Neural cell (in vitro differentiated cells): ENCODE measurements around the gene TSEN54. TPM values are rescaled to one million over a fixed set of nuclear protein-coding genes. Genes with fewer than 3 reads are reported as not detected.

Experiments
- H2AFZ ChIP-seq: fragments of 200-600, 300-800 bp; sonication (generic), shearing (Covaris generic); 2 replicates; pipeline ENCODE4 v1.6.0; 2014; ENCODE audit warnings: low read depth, mild to moderate bottlenecking, antibody characterized with exemption, low read length, moderate library complexity
- H3F3A ChIP-seq: fragments of 200-600 bp; shearing (Covaris generic); 2 replicates; pipeline ENCODE4 v1.6.1; 2016; ENCODE audit warnings: mild to moderate bottlenecking, moderate library complexity, mixed read lengths, antibody characterized with exemption, low read length; ENCODE audit not compliant: insufficient read depth, poor library complexity, severe bottlenecking
- H3K27ac ChIP-seq: fragments of 200-600, 300-800 bp; sonication (generic), shearing (Covaris generic); 2 replicates; pipeline ENCODE4 v1.5.1; 2014; ENCODE audit warnings: mild to moderate bottlenecking, low read length, moderate library complexity
- H3K27me3 ChIP-seq: fragments of 300-800, 200-600 bp; sonication (generic), shearing (Covaris generic); 2 replicates; pipeline ENCODE4 v1.6.0; 2014; ENCODE audit warnings: mild to moderate bottlenecking, low read depth, low read length, moderate library complexity; ENCODE audit not compliant: insufficient read depth
- H3K36me3 ChIP-seq: fragments of 300-800, 200-600 bp; sonication (generic), shearing (Covaris generic); 2 replicates; pipeline ENCODE4 v1.5.1; 2014; ENCODE audit warnings: mild to moderate bottlenecking, antibody characterized with exemption, low read length, moderate library complexity; ENCODE audit not compliant: insufficient read depth
- H3K4me2 ChIP-seq: fragments of 300-800, 200-600 bp; sonication (generic), shearing (Covaris generic); 2 replicates; pipeline ENCODE4 v1.6.0; 2014; ENCODE audit warnings: mild to moderate bottlenecking, low read length
- H3K4me3 ChIP-seq: fragments of 300-800, 200-600 bp; sonication (generic), shearing (Covaris generic); 2 replicates; pipeline ENCODE4 v1.5.1; 2014; ENCODE audit warnings: mild to moderate bottlenecking, low read length, moderate library complexity
- H3K79me2 ChIP-seq: fragments of 200-600 bp; shearing (Covaris generic); replicated peaks from 2 replicates; pipeline ENCODE4 v1.6.0; 2014; ENCODE audit warnings: mild to moderate bottlenecking, low read length, moderate library complexity; ENCODE audit not compliant: insufficient read depth
- H3K9ac ChIP-seq: fragments of 300-800, 200-600 bp; sonication (generic), shearing (Covaris generic); 2 replicates; pipeline ENCODE4 v1.6.1; 2016; ENCODE audit warnings: mild to moderate bottlenecking, low read length, mixed read lengths
- H3K9me2 ChIP-seq: fragments of 200-600 bp; shearing (Covaris generic); 2 replicates; pipeline ENCODE4 v1.6.1; 2016; ENCODE audit warnings: mild to moderate bottlenecking, low read length, mixed read lengths; ENCODE audit not compliant: insufficient read depth
- H3K9me3 ChIP-seq: fragments of 200-600, 300-800 bp; sonication (generic), shearing (Covaris generic); 2 replicates; pipeline ENCODE4 v1.6.1; 2016; ENCODE audit warnings: mild to moderate bottlenecking, mixed run types, low read length, moderate library complexity, mixed read lengths
- H4K20me1 ChIP-seq: fragments of 200-600 bp; shearing (Covaris generic); 2 replicates; pipeline ENCODE4 v1.6.1; 2016; ENCODE audit warnings: mild to moderate bottlenecking, mixed run types; ENCODE audit not compliant: insufficient read depth
- EP300 ChIP-seq: fragments of 450-650 bp; conservative IDR thresholded peaks from 2 replicates; pipeline ENCODE4 v1.6.1; 2014; ENCODE audit warnings: antibody characterized with exemption, mild to moderate bottlenecking, moderate library complexity; ENCODE audit not compliant: poor library complexity, severe bottlenecking
- EZH2 ChIP-seq: fragments of 200-600, 300-800 bp; shearing (Covaris generic), sonication (generic); IDR thresholded peaks from 2 replicates; pipeline ENCODE4 v1.6.1; 2014; ENCODE audit warnings: antibody characterized with exemption, low read length, borderline replicate concordance, mild to moderate bottlenecking; ENCODE audit not compliant: insufficient read depth, poor library complexity, severe bottlenecking
- MXI1 ChIP-seq: fragments of 450-650 bp; conservative IDR thresholded peaks from 2 replicates; pipeline ENCODE4 v1.6.1; 2014; ENCODE audit warnings: antibody characterized with exemption, mild to moderate bottlenecking; ENCODE audit not compliant: poor library complexity, severe bottlenecking
- POLR2AphosphoS5 ChIP-seq: IDR thresholded peaks from 2 replicates; pipeline ENCODE4 v1.6.1; 2012
- RAD21 ChIP-seq: fragments of 450-650 bp; conservative IDR thresholded peaks from 2 replicates; pipeline ENCODE4 v1.6.1; 2014; ENCODE audit warnings: antibody characterized with exemption, mild to moderate bottlenecking, moderate library complexity
- REST ChIP-seq: IDR thresholded peaks from 2 replicates; pipeline ENCODE4 v1.6.1; 2012; ENCODE audit warnings: borderline replicate concordance
- SMC3 ChIP-seq: fragments of 450-650 bp; conservative IDR thresholded peaks from 2 replicates; pipeline ENCODE4 v1.6.1; 2014; ENCODE audit warnings: antibody characterized with exemption, mild to moderate bottlenecking, moderate library complexity; ENCODE audit not compliant: poor library complexity
- TAF1 ChIP-seq: IDR thresholded peaks from 2 replicates; pipeline ENCODE4 v1.6.1; 2012; ENCODE audit warnings: low read depth
- polyA plus RNA-seq: library from polyadenylated mRNA; depleted of rRNA; stranded (reverse); fragments of >200 nt; gene quantifications from 2 replicates; pipeline ENCODE4 v1.2.3, GENCODE V29; 2014
- TF ChIP-seq, protein P1 (sequence below): fragments of 450-650 bp; IDR thresholded peaks from 2 replicates; pipeline ENCODE4 v1.5.1; 2014; ENCODE audit warnings: antibody characterized with exemption, mild to moderate bottlenecking, moderate library complexity; ENCODE audit not compliant: poor library complexity, severe bottlenecking

Gene TSEN54
- polyA plus RNA-seq, 1 donor from 2014 or later = 32.2 TPM

GRCh38 chr17:75468779-75469373 lies 47.5 kb upstream of the TSEN54 start:
- no peak overlapping the region for H2AFZ ChIP-seq
- no peaks in the 10 kb centered on the region for H3K9me3 ChIP-seq
- no peaks in the 10 kb centered on the region for H3K9me2 ChIP-seq
- no peak overlapping the region for H3K9ac ChIP-seq
- no peaks in the 10 kb centered on the region for H3K27me3 ChIP-seq
- H3K4me2 ChIP-seq = no peak overlapping the region
- no peaks in the 10 kb centered on the region for H3F3A ChIP-seq
- H3K27ac ChIP-seq = no peak overlapping the region
- no peaks in the 10 kb centered on the region for H4K20me1 ChIP-seq
- H3K4me3 ChIP-seq = no peak overlapping the region
- no peaks in the 10 kb centered on the region for H3K36me3 ChIP-seq
- H3K79me2 ChIP-seq = peaks cover 4% of the 10 kb centered on the region
- TF ChIP-seq TAF1 (no peak), REST (no peak), EP300 (no peak), RAD21 (no peak), MXI1 (no peak), EZH2 (no peak), POLR2AphosphoS5 (no peak), SMC3 (no peak)
- TF ChIP-seq, protein P1, sequence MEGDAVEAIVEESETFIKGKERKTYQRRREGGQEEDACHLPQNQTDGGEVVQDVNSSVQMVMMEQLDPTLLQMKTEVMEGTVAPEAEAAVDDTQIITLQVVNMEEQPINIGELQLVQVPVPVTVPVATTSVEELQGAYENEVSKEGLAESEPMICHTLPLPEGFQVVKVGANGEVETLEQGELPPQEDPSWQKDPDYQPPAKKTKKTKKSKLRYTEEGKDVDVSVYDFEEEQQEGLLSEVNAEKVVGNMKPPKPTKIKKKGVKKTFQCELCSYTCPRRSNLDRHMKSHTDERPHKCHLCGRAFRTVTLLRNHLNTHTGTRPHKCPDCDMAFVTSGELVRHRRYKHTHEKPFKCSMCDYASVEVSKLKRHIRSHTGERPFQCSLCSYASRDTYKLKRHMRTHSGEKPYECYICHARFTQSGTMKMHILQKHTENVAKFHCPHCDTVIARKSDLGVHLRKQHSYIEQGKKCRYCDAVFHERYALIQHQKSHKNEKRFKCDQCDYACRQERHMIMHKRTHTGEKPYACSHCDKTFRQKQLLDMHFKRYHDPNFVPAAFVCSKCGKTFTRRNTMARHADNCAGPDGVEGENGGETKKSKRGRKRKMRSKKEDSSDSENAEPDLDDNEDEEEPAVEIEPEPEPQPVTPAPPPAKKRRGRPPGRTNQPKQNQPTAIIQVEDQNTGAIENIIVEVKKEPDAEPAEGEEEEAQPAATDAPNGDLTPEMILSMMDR = no peak

- Histone ChIP-seq H3K4me2 (no peak overlapping the region), H3K79me2 (peaks cover 4% of the 10 kb centered on the region), H3K9ac (no peak overlapping the region), H3K27ac (no peak overlapping the region), H3K9me3 (no peaks in the 10 kb centered on the region), H3F3A (no peaks in the 10 kb centered on the region), H4K20me1 (no peaks in the 10 kb centered on the region), H2AFZ (no peak overlapping the region), H3K27me3 (no peaks in the 10 kb centered on the region), H3K36me3 (no peaks in the 10 kb centered on the region), H3K4me3 (no peak overlapping the region), H3K9me2 (no peaks in the 10 kb centered on the region)
- TF ChIP-seq EZH2 (no peak), TAF1 (no peak), RAD21 (no peak), EP300 (no peak), POLR2AphosphoS5 (no peak)
These were observed 45.1 kb upstream of the TSEN54 start for GRCh38 chr17:75471207-75471606.
